Amniotic stem cell (primary cell): ENCODE results near the gene YKT6.
A peak's percentile ranks its signal among the peaks of the same experiment; 100 is the strongest.
"Not testable (repeated sequence)": the region's sequence is repeated elsewhere in the genome, so short reads cannot be mapped to it uniquely, and the experiment has no call there.

Experiments
- DNase-seq: peaks from one replicate; lab custom pipeline; 2025; lab: John Stamatoyannopoulos, UW

Gene YKT6

GRCh38 chr7:44193011-44193802 lies 7.6 kb upstream of the YKT6 start:
- no peak for DNase-seq

DNA sequence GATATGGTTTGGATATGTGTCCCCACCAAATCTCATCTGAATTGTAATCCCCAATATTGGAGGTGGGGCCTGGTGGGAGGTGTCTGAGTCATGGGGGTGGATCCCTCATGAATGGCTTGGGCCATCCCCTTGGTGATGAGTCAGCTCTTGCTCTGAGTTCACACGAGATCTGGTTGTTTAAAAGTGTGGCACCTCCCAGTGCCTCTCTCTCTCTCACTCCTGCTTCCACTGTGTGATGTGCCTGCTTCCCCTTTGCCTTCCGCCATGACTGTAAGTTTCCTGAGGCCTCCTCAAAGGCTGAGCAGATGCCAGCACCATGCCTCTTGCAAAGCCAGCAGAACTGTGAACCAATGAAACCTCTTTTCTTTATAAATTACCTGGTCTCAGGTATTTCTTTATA lies 6.7 kb upstream of the YKT6 start:
- no peak for DNase-seq

DNA sequence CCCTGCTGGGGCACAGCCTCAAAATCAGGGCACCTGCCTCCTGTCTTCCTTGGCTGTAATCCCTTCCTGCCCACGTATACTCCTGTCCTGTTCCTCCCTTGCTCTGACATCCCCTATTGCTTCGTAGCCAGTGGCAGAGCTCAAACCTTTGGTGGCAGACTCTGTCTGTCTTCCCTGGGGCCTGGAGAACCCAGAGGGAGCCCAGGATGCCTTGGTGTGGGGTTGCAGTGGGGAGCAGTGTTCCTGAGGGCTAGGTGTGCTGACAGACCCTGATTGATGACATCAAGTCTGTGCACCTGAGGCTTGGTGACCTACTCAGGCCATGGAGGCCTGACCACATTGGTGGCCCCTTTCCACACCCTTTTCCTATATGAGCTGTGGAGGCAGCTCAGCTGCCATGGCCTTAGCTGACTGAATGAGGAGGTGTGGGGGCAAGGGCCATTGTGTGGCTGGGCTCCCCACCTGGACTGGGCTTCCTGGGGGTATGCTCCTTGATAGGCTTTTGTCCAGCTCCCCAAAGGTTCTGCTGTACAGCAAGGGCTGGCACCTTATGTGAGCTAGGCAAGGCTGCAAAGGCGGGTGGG lies 6.1 kb upstream of the YKT6 start:
- no peak for DNase-seq

GRCh38 chr7:44195889-44196288 lies 4.9 kb upstream of the YKT6 start:
- no peak for DNase-seq

GRCh38 chr7:44196450-44196872 lies 4.3 kb upstream of the YKT6 start:
- peak; percentile 20 for DNase-seq

DNA sequence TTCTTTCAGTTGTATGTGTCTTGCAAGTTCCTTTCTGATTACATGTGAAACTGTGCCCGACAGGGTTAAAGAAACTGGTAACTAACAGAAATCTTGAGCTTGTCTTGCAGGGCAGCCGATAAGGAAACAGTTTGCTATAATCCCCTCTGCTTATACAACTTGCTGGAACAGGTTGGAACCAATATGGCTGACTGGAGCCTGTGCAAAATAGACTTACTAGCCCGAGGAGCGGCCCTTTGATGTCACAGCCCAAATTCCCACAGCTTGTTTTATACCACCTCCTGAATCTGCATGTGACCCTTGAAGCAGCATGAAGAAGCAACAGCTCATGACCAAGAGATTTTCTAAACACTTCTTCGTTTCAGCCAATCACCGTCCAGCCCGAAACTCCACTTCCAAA lies 3.3 kb upstream of the YKT6 start:
- no peak for DNase-seq

DNA sequence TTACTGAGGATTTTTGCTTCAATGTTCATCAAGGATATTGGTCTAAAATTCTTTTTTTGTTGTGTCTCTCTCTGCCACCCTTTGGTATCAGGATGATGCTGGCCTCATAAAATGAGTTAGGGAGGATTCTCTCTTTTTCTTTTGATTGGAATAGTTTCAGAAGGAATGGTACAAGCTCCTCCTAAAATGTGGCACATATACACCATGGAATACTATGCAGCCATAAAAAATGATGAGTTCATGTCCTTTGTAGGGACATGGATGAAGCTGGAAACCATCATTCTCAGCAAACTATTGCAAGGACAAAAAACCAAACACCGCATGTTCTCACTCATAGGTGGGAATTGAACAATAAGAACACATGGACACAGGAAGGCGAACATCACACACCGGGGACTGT lies 615 bp upstream of the YKT6 start:
- not testable (repeated sequence) for DNase-seq

- no peak for DNase-seq
Observed at GRCh38 chr7:44201813-44202212, 1.0 kb downstream of the YKT6 start.

GRCh38 chr7:44206008-44206407 lies 5.2 kb downstream of the YKT6 start:
- DNase-seq = no peak

DNA sequence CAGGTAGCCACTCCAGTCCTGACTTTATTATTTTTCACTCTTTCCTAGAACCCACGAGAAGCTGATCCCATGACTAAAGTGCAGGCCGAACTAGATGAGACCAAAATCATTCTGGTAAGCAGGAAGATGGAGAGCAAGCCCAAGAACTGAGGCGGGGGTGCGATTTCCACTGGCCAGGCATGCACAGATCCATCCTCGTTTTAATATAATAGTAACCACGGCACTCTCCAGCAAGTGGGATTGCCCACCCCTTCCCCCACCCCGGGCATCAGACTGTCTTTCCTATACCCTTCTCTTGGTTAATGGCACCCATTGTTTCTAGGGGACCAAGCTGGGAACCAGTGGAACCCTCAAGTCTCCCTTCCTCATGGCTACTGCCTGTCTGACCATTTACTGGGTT lies 7.3 kb downstream of the YKT6 start:
- DNase-seq = no peak

DNA sequence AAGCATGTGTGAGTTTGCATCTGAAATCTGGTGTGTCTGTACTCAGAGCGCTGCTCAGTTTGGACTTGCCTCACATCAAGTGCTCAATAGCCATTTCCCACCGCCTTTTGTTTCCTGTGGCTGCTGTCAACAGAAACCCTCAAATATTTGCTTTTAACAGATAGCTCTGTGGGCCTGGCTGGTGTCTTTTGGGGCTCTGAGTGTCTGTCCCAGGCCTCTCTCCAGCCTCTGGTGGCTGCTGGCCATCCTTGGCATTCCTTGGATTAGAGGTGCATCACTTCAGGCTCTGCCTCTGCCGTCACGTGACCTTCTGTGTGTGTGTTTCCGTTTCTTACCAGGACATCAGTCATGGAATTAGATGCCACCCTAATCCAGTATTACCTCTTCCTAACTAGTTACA lies 9.3 kb downstream of the YKT6 start:
- no peak for DNase-seq

- no peak for DNase-seq
Observed at GRCh38 chr7:44211126-44211675, 10.4 kb downstream of the YKT6 start.

- DNase-seq = no peak
Observed at GRCh38 chr7:44212018-44212417, 11.2 kb downstream of the YKT6 start.

- DNase-seq = no peak
Observed at GRCh38 chr7:44212581-44213184, 11.9 kb downstream of the YKT6 start.

GRCh38 chr7:44213206-44213876 lies 12.6 kb downstream of the YKT6 start:
- DNase-seq = no peak

DNA sequence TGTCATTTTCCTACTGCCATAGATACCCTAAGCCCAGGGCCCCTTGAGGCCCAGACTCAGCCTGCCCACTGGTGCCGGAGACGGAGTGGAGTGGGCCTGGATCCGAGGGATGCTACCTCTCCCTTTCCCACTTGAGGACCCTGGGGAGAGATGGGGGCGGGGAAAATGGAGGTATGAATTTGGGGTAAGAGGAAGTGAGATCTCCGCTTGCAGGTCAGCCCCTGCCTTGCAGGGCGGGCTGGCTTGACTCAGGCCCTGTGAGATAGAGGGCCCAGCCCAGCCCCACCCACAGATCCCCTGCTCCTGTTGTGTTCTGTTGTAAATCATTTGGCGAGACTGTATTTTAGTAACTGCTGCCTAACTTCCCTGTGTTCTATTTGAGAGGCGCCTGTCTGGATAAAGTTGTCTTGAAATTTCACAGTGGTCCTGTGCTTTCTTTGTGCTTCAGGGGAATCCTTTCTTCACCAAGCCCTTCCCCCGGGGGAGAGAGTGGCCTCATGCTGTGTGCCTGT lies 13.2 kb downstream of the YKT6 start:
- DNase-seq = no peak

- no peak for DNase-seq
Observed at GRCh38 chr7:44215531-44215930, 14.8 kb downstream of the YKT6 start.

GRCh38 chr7:44216019-44216418 lies 15.2 kb downstream of the YKT6 start:
- no peak for DNase-seq

DNA sequence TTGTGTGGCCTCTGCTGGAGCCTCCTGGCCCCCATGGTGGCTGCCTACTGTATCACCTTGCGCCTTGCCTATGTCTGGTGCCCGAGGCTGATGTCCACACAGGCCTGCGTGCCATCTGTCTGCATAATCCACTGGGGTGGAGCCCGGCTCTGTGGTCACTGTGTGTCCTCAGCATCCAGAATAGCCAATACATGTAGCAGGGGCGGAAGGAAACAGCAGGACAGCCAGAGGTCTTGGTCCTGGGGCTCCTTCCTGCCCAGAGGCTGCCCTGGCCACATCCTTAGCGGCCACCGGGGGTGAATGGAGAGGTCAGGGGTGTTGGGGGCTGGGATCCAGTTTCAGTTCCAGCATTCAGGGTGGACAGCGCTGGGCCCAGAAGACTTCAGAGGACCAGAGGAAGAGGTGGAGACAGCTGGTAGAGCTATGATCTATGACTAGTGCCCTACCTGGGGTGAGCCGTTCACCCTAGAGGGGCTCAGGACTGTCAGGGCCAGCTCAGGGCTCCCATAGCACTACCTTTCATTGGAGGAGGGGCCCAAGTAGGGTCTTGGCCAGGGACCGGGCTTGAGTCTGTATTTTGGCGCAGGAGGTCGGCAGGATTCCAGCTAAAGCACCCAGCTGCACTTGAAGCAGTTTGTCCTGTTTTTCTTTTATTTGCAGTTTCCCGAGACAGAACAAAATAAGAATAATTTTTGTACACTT lies 15.9 kb downstream of the YKT6 start:
- no peak for DNase-seq

DNA sequence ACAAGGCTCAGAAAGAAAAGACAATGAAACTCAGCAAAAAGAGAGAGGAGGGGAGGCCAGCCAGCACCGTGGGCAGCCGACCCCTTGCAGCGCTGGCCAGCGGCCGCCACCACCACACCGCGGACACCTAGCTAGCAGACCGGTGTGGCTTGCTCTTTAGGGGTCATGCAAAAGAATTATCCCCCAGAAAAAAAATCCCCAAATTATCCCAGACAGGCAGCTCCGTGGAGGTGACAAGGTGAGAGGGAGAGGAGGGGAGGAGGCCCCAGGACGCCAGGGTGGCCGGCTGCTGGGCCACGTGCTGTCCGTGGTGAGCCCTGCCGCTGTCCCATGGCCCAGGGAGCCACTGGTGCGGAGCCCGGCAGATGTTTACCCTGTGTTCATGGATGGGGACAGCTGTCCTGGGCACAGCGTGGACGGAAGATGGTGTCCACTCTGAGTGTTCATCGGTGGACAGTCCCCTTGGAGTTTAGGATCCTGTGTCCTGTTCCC lies 16.5 kb downstream of the YKT6 start:
- DNase-seq = no peak

DNA sequence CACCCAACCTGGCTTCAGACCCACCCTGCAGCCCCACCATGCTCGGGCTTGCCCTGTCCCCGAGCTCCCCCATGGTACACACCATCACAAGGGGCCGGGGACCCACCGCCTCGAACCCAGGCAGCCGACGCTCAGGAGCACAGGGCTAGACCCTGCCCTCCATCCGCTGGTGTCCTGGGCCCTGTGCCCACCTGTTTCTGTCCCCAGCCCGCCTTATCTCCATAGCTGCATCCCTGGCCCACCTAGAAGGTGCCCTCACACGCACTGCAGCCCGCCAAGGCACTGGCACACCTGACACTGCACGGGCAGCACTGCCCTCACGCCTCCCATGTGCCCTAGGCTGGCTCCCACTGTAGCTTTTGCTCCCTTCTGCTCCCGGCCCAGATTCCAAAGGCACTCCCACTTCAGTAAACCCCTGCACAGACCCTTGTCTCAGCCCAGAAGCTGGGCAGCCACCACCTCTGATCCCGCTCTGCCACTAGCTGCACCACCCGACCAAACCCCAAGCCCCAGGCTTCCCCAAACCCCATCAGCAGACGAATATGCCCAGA lies 17.1 kb downstream of the YKT6 start:
- no peak for DNase-seq
